ENCODE results near the gene GSTM4. TPM values are rescaled to one million over a fixed set of nuclear protein-coding genes. Genes with fewer than 3 reads are reported as not detected.

Gene GSTM4
- total and polyA plus RNA-seq, 7 donors: 31.4 to 73.1 (median 48.6) TPM

GRCh38 chr1:109627692-109628399 lies 28.1 kb upstream of the GSTM4 start:
- Histone ChIP-seq H3K4me1 (peaks cover 0 to 25% (median 17%) of the 10 kb centered on the region in 4 donors), H3K27me3 (no peaks in the 10 kb centered on the region), H3K4me3 (no peak overlapping the region), H3K36me3 (peaks cover 13 to 50% (median 31%) of the 10 kb centered on the region in 4 donors), H3K27ac (no peak overlapping the region), H3K9me3 (no peaks in the 10 kb centered on the region)
- intact Hi-C loops (cut with DNase I): no loop called here
- DNase-seq: no peak
- TF ChIP-seq EP300 (IDR thresholded peaks at IDR 0.05): no peak
- no peak for TF ChIP-seq POLR2AphosphoS5 (IDR thresholded peaks at IDR 0.05)
- no peak for TF ChIP-seq CTCF (IDR thresholded peaks at IDR 0.05)
- no peak for TF ChIP-seq POLR2A (IDR thresholded peaks at IDR 0.05)
- WGBS, 2 donors: 93 to 95% methylated on average over 23 of the region's 23 CpGs

GRCh38 chr1:109628540-109629321 lies 27.2 kb upstream of the GSTM4 start:
- peaks cover 13 to 50% (median 31%) of the 10 kb centered on the region in 4 donors for H3K36me3 ChIP-seq
- peaks cover 0 to 21% (median 16%) of the 10 kb centered on the region in 4 donors for H3K4me1 ChIP-seq
- TF ChIP-seq CTCF (IDR thresholded peaks at IDR 0.05) (no peak), EP300 (IDR thresholded peaks at IDR 0.05) (no peak), POLR2AphosphoS5 (IDR thresholded peaks at IDR 0.05) (no peak), POLR2A (IDR thresholded peaks at IDR 0.05) (no peak)
- intact Hi-C loops (cut with DNase I): no loop called here
- H3K4me3 ChIP-seq: no peak overlapping the region
- no peaks in the 10 kb centered on the region for H3K27me3 ChIP-seq
- no peak for DNase-seq
- WGBS, 2 donors: 85 to 92% methylated on average over 23 of the region's 23 CpGs
- no peaks in the 10 kb centered on the region for H3K9me3 ChIP-seq
- no peak overlapping the region for H3K27ac ChIP-seq

GRCh38 chr1:109629372-109630030 lies 26.4 kb upstream of the GSTM4 start:
- intact Hi-C loops (cut with DNase I): no loop called here
- Histone ChIP-seq H3K36me3 (peaks cover 13 to 50% (median 31%) of the 10 kb centered on the region in 4 donors), H3K4me1 (peaks cover 0 to 14% (median 9%) of the 10 kb centered on the region in 4 donors), H3K9me3 (no peaks in the 10 kb centered on the region), H3K4me3 (no peak overlapping the region), H3K27me3 (no peaks in the 10 kb centered on the region), H3K27ac (no peak overlapping the region)
- WGBS, 2 donors: 93 to 95% methylated on average over 10 of the region's 10 CpGs
- no peak for DNase-seq
- TF ChIP-seq POLR2AphosphoS5 (IDR thresholded peaks at IDR 0.05) (no peak), CTCF (IDR thresholded peaks at IDR 0.05) (no peak), POLR2A (IDR thresholded peaks at IDR 0.05) (no peak), EP300 (IDR thresholded peaks at IDR 0.05) (no peak)

GRCh38 chr1:109630081-109630897 lies 25.6 kb upstream of the GSTM4 start:
- intact Hi-C loops (cut with DNase I): no loop called here
- peaks cover 13 to 50% (median 31%) of the 10 kb centered on the region in 4 donors for H3K36me3 ChIP-seq
- H3K9me3 ChIP-seq: no peaks in the 10 kb centered on the region
- H3K4me1 ChIP-seq: peaks cover 0 to 10% (median 3%) of the 10 kb centered on the region in 4 donors
- WGBS, 2 donors: 81 to 82% methylated on average over 30 of the region's 30 CpGs
- H3K27me3 ChIP-seq: no peaks in the 10 kb centered on the region
- no peak overlapping the region for H3K27ac ChIP-seq
- DNase-seq: no peak
- peak in 1 of 4 experiments; percentile 43 for TF ChIP-seq CTCF (IDR thresholded peaks at IDR 0.05)
- TF ChIP-seq POLR2AphosphoS5 (IDR thresholded peaks at IDR 0.05): no peak
- H3K4me3 ChIP-seq: no peak overlapping the region
